ENCODE measurements around the gene PTPRK.
"Not testable (repeated sequence)": the region's sequence is repeated elsewhere in the genome, so short reads cannot be mapped to it uniquely, and the experiment has no call there.

Gene PTPRK

GRCh38 chr6:128487746-128488145, 32.7 kb downstream of the PTPRK start:
- DNase-seq: no peak

GRCh38 chr6:128487055-128487454, 33.3 kb downstream of the PTPRK start:
- DNase-seq: no peak

DNA sequence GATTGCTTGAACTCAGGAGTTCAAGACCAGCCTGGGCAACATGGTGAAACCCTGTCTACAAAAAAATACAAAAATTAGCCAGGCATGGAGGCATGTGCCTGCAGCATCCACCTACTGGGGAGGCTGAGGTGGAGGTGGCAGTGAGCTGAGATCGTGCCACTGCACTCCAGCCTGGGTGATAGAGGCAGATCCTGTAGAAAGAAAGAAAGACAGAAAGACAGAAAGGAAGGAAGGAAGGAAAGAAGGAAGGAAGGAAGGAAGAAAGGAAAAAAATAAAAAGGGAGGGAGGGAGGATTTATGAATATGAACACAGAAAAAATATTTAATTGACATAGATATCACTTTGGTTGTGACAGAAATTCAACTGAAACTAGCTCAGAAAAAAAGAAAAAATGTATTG, 33.8 kb downstream of the PTPRK start:
- not testable (repeated sequence) for DNase-seq

DNA sequence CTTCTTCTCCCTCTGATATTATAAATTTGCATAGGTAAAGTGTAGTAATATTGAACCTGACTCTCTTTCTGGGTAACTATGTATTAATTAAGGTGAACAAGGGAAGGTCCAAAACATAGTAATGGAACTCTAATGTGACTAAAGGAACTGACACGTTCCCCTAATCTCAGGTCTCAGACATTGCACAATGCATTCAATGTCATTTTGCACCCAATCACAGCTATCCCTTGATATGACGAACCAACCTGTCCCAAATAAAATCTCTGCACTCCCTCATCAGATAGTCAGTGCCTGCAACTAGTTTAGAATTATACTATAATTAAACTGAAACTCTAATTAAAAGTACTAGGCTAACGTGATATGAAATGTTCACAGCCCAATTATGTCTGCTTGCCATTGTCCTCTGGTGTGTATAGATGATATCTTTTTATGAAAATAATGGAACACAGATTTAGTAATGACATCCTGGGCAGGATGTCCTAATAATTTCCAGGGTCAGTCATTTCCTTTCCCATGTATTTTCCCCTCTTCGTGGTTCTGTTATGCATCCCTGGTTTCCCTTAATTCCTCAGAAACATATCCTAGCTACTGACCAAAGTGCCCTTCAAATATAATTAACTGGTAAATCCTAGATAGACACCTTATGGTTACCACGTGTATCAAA, 36.8 kb downstream of the PTPRK start:
- DNase-seq: no peak

- no peak for DNase-seq
These were observed 37.8 kb downstream of the PTPRK start for GRCh38 chr6:128482642-128483041.

GRCh38 chr6:128479991-128480390, 40.4 kb downstream of the PTPRK start:
- DNase-seq: no peak

GRCh38 chr6:128479048-128479666, 41.2 kb downstream of the PTPRK start:
- DNase-seq: no peak

DNA sequence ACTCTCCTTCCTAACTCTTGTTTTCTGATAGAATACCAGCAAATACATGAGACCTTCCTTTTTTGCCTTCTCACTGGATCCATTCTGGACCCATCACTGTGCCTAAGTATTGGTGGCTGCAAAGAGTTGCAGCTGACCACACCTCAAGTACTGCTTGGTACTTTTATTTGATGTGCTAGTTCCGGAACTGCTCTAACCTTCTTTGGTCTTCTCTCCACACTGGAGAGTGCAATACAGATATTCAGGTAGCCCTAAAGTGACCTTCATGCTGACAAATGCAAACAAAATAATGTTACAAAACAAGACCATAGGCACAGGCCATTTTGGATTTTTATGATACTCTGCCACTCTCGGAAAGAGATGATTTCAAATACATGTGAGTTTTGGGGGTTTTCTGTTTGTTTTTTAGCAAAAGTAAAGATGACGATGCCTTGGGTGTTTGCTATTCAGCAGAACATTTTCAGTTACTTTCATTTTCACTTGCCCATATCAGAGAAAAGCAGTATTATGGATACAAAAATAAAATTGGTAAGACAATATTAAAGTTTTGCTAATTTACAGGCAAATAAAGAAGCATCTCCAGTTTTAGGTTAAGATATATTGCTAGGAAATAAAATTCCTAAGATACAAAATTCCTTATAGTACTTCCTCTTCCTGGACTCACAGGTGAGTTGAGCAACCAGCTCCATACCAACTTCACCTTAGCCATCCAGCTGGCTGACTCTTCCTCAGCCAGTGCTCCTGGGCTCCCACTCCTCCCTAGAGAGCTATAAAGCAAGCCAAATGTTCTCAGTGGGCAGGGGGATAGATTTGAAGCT, 42.0 kb downstream of the PTPRK start:
- DNase-seq: no peak

DNA sequence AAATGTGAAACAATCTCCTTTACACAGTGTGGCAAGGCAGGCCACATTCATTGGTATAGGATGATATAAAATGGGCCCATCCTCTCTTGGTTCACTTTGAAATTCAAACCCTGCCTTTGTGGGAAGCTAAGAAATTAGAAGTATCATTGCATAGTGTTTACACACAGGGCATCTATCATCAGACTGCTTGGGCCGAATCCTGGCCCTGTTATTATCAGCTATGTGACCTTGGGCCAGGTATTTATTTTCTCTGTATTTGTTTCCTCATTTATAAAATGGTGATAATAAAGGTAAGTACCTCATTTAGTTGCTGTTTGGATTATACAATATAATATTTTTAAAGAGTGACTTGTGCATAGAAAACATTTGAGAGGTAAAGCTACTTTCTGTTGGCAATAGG, 45.5 kb downstream of the PTPRK start:
- DNase-seq: no peak

GRCh38 chr6:128474481-128474880, 45.9 kb downstream of the PTPRK start:
- DNase-seq: no peak

- no peak for DNase-seq
These were observed 48.5 kb downstream of the PTPRK start for GRCh38 chr6:128471907-128472306.

DNA sequence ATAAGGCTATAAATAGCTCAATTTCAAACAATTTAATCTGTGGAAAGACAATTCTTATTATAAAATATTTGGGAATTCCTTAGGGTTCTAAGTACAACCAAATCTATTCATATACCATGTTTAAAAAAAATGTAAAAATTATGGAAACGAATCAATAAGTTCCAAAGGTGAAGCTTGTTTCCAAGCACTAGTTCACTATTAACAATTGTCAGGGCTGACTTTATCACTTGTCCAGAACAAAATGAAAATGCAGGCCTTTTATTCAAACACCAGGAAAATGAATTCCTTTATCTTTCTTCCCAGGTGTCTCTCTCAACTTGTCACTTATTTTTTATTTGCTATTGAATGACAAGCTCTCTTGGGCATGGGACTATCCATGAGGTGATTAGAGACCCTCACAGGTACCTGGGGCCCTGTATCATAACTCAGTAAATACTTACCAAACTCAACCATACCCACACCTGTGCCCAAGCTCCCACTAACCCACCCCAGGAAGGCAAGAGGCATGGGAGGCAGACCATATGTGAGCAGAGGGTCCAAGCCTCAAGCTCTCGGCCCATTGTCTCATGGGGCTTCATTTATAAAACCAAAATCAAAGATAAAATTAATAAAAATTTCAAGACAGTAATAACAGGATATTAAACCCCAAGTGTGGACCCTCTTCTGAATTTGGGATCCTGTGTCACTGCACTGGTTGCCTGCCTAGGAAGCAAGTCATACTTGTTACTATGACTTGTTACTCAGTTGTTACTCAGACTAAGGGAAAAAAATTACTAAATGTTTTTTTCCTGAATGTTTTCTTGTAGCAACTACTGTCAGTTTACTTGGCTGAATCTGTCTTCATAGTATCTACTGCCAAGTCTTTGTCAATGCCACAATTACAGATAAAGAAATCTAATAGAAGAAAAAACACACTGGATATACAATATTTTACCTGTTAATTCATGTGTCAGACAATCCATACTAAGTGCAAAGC, 54.7 kb downstream of the PTPRK start:
- no peak for DNase-seq

- DNase-seq: no peak
These were observed 55.6 kb downstream of the PTPRK start for GRCh38 chr6:128464790-128465189.

GRCh38 chr6:128463942-128464341, 56.5 kb downstream of the PTPRK start:
- no peak for DNase-seq

- DNase-seq: no peak
These were observed 58.9 kb downstream of the PTPRK start for GRCh38 chr6:128461501-128461900.

GRCh38 chr6:128456510-128457230, 63.7 kb downstream of the PTPRK start:
- DNase-seq: no peak

DNA sequence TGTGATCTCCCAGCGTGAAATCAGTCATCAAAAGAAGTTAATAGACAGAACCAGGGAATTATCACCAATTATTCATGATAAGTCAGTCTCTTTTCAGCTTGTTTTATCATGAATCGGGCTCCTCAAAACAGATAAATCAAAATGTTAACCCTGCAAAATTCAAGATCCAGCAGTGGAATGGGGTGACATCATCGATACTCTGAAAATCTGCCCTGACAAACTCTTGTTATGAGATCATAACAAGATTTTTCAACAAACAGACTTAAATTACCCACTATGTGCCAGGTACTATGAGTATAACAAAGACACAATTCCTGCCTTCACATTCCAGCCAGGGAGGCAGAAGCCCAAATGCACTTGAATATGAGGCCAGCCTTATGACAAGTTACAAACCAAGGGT, 64.4 kb downstream of the PTPRK start:
- no peak for DNase-seq

DNA sequence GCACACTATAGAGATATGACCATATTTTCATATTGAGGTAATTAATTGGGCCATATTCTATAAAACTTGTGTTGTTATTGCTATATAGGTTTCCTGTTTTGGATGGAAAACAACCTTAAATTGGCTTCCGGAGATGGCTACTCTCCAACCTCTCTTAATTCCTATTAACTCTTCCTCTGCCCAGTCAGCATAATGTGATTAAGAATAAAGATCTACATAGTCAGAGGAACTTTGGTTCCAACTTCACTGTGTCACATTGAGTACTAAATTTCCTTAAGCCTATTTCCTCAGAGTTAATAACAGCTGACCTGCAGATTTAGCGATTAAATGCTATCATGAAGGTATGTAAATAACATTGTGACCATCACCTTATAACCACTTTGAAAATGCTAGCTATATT, 67.7 kb downstream of the PTPRK start:
- no peak for DNase-seq

- DNase-seq: no peak
These were observed 73.9 kb downstream of the PTPRK start for GRCh38 chr6:128446497-128446896.

DNA sequence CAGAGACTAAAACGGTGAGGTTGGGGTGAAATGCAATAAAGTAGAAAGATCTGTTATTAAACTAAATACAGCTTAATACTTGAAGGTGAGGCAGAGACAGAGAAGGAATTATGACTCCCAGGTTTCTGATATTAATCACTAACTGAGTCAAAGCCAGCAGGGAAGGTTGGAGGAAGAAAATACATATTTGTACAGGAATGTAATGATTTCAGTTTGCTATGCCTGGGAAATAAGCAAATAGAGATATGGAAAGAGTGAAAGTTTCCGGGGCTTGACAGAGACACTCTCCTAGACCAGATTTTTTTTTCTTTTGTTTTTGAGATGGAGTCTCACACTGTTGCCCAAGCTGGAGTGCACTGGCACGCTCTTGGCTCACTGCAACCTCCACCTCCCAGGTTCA, 76.8 kb downstream of the PTPRK start:
- DNase-seq: no peak

GRCh38 chr6:128439627-128440026, 80.8 kb downstream of the PTPRK start:
- no peak for DNase-seq

- DNase-seq: no peak
These were observed 82.0 kb downstream of the PTPRK start for GRCh38 chr6:128438393-128438792.
